Esophagus squamous epithelium (tissue), 4 donors: ENCODE results near the gene NXPE3.

Experiments used
- CTCF ChIP-seq, 6 experiments: fragments of 450-650 bp in 4 of 6; fragments of 200-600 bp in 2 of 6; sonication (generic) in 2 of 6; IDR thresholded peaks; one replicate each; pipeline ENCODE4 v1.5.1; 2016 to 2019; ENCODE audit warnings: antibody characterized with exemption in 6 of 6, mild to moderate bottlenecking in 4 of 6, moderate library complexity in 4 of 6
- POLR2A ChIP-seq, 4 donors: fragments of 450-650 bp; IDR thresholded peaks; one replicate each; pipeline ENCODE4 v1.6.1; 2017; ENCODE audit warnings: antibody characterized with exemption in 4 of 4, mild to moderate bottlenecking in 4 of 4, moderate library complexity in 3 of 4

GRCh38 chr3:101802179-101802578 is 23.2 kb downstream of the NXPE3 start:
- TF ChIP-seq CTCF (IDR thresholded peaks at IDR 0.05) (no peak), POLR2A (IDR thresholded peaks at IDR 0.05) (no peak)
